ENCODE measurements around the gene PRPSAP1.

Gene PRPSAP1

GRCh38 chr17:76264755-76265623 is 88.7 kb downstream of the PRPSAP1 start, which contains the start of gene UBALD2:
Gene UBALD2, plus strand, starts transcription at chr17:76265348. Its CDS starts 158 bp downstream, at chr17:76265506.
- DNase-seq (ENCODE audit: low read depth, low spot score), result peak; percentile 100
- in situ Hi-C loops (cut with HindIII; ENCODE audit: low sequenced_read_pairs), result no loop called here
- TF ChIP-seq, protein P1, sequence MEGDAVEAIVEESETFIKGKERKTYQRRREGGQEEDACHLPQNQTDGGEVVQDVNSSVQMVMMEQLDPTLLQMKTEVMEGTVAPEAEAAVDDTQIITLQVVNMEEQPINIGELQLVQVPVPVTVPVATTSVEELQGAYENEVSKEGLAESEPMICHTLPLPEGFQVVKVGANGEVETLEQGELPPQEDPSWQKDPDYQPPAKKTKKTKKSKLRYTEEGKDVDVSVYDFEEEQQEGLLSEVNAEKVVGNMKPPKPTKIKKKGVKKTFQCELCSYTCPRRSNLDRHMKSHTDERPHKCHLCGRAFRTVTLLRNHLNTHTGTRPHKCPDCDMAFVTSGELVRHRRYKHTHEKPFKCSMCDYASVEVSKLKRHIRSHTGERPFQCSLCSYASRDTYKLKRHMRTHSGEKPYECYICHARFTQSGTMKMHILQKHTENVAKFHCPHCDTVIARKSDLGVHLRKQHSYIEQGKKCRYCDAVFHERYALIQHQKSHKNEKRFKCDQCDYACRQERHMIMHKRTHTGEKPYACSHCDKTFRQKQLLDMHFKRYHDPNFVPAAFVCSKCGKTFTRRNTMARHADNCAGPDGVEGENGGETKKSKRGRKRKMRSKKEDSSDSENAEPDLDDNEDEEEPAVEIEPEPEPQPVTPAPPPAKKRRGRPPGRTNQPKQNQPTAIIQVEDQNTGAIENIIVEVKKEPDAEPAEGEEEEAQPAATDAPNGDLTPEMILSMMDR (IDR thresholded peaks at IDR 0.05; ENCODE audit: low read depth, low read length), result no peak
- peak within 1 kb of the TSS; percentile 75 for H3K4me3 ChIP-seq (ENCODE audit: low read depth, low read length)

DNA sequence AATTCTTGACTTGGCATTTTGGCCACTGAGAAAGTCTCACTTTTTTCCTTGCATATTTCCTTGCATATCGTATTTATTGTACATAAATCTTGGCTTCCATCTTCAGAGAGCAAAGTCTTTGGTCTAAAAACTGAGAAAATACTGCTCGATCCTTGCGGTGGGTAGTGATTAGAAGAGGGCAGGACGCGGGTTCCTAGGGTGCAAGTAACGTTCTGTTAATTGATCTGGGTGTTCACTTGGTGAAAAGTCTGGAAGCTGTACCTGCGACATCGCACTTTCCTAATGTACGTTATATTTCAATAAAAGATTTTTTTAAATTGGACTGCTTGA is 89.3 kb downstream of the PRPSAP1 start:
- DNase-seq (ENCODE audit: low read depth, low spot score), result no peak
- no peak overlapping the region for H3K4me3 ChIP-seq (ENCODE audit: low read depth, low read length)
- in situ Hi-C loops (cut with HindIII; ENCODE audit: low sequenced_read_pairs), result no loop called here
- TF ChIP-seq, protein P1 (IDR thresholded peaks at IDR 0.05; ENCODE audit: low read depth, low read length), result no peak

GRCh38 chr17:76263896-76264295 is 89.8 kb downstream of the PRPSAP1 start:
- TF ChIP-seq, protein P1 (IDR thresholded peaks at IDR 0.05; ENCODE audit: low read depth, low read length), result no peak
- H3K4me3 ChIP-seq (ENCODE audit: low read depth, low read length), result no peak overlapping the region
- in situ Hi-C loops (cut with HindIII; ENCODE audit: low sequenced_read_pairs), result no loop called here
- DNase-seq (ENCODE audit: low read depth, low spot score), result no peak

GRCh38 chr17:76262732-76263344 is 90.9 kb downstream of the PRPSAP1 start:
- DNase-seq (ENCODE audit: low read depth, low spot score), result no peak
- no peak overlapping the region for H3K4me3 ChIP-seq (ENCODE audit: low read depth, low read length)
- in situ Hi-C loops (cut with HindIII; ENCODE audit: low sequenced_read_pairs), result no loop called here
- TF ChIP-seq, protein P1 (IDR thresholded peaks at IDR 0.05; ENCODE audit: low read depth, low read length), result no peak

- TF ChIP-seq, protein P1 (IDR thresholded peaks at IDR 0.05; ENCODE audit: low read depth, low read length), result no peak
- no peak overlapping the region for H3K4me3 ChIP-seq (ENCODE audit: low read depth, low read length)
- DNase-seq (ENCODE audit: low read depth, low spot score), result peak; percentile 44
- in situ Hi-C loops (cut with HindIII; ENCODE audit: low sequenced_read_pairs), result no loop called here
Observed at GRCh38 chr17:76261421-76262215, 92.1 kb downstream of the PRPSAP1 start.

GRCh38 chr17:76260669-76261068 is 93.0 kb downstream of the PRPSAP1 start:
- H3K4me3 ChIP-seq (ENCODE audit: low read depth, low read length), result no peak overlapping the region
- no peak for DNase-seq (ENCODE audit: low read depth, low spot score)
- in situ Hi-C loops (cut with HindIII; ENCODE audit: low sequenced_read_pairs), result no loop called here
- TF ChIP-seq, protein P1 (IDR thresholded peaks at IDR 0.05; ENCODE audit: low read depth, low read length), result no peak

All from astrocyte of the spinal cord (primary cell).